Middle frontal gyrus (tissue), 1 donor: ENCODE results near the gene DHH.

ENCODE experiments used
- DNase-seq: peaks from one replicate; pipeline ENCODE4 v3.0.0-alpha.2; 2015; ENCODE audit warnings: low spot score; ENCODE audit errors: extremely low spot score

Gene DHH

GRCh38 chr12:49051373-49051764 is 43.2 kb downstream of the DHH start:
- no peak for DNase-seq

- no peak for DNase-seq
Measured at GRCh38 chr12:49050507-49051372, 43.9 kb downstream of the DHH start.

GRCh38 chr12:49049566-49050224 is 44.9 kb downstream of the DHH start:
- no peak for DNase-seq

- no peak for DNase-seq
Measured at GRCh38 chr12:49048953-49049352, 45.6 kb downstream of the DHH start.

- no peak for DNase-seq
Measured at GRCh38 chr12:49046129-49046895, 48.3 kb downstream of the DHH start.

- no peak for DNase-seq
Measured at GRCh38 chr12:49044660-49045059, 49.9 kb downstream of the DHH start.

GRCh38 chr12:49043856-49044258 is 50.7 kb downstream of the DHH start:
- no peak for DNase-seq

- no peak for DNase-seq
Measured at GRCh38 chr12:49043241-49043640, 51.4 kb downstream of the DHH start.

GRCh38 chr12:49041881-49042484 is 52.6 kb downstream of the DHH start:
- DNase-seq = no peak

GRCh38 chr12:49041036-49041880 is 53.3 kb downstream of the DHH start:
- no peak for DNase-seq

- DNase-seq = no peak
Measured at GRCh38 chr12:49040364-49040855, 54.2 kb downstream of the DHH start.

GRCh38 chr12:49039421-49040363 is 54.9 kb downstream of the DHH start:
- DNase-seq = no peak

- DNase-seq = no peak
Measured at GRCh38 chr12:49038291-49038955, 56.2 kb downstream of the DHH start.

GRCh38 chr12:49037947-49038237 is 56.7 kb downstream of the DHH start:
- no peak for DNase-seq

- no peak for DNase-seq
Measured at GRCh38 chr12:49037111-49037946, 57.3 kb downstream of the DHH start.
